Measurements from ENCODE around the gene SUFU.

SUFU gene

GRCh38 chr10:102549549-102549948, 45.8 kb downstream of the SUFU start:
- TF ChIP-seq, protein P1, sequence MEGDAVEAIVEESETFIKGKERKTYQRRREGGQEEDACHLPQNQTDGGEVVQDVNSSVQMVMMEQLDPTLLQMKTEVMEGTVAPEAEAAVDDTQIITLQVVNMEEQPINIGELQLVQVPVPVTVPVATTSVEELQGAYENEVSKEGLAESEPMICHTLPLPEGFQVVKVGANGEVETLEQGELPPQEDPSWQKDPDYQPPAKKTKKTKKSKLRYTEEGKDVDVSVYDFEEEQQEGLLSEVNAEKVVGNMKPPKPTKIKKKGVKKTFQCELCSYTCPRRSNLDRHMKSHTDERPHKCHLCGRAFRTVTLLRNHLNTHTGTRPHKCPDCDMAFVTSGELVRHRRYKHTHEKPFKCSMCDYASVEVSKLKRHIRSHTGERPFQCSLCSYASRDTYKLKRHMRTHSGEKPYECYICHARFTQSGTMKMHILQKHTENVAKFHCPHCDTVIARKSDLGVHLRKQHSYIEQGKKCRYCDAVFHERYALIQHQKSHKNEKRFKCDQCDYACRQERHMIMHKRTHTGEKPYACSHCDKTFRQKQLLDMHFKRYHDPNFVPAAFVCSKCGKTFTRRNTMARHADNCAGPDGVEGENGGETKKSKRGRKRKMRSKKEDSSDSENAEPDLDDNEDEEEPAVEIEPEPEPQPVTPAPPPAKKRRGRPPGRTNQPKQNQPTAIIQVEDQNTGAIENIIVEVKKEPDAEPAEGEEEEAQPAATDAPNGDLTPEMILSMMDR (conservative IDR thresholded peaks at IDR 0.05; ENCODE audit: low read depth, low read length): no peak
- no peak overlapping the region for H3K4me3 ChIP-seq (ENCODE audit: low read depth, low read length)
- no peak for DNase-seq (ENCODE audit: low read depth)

DNA sequence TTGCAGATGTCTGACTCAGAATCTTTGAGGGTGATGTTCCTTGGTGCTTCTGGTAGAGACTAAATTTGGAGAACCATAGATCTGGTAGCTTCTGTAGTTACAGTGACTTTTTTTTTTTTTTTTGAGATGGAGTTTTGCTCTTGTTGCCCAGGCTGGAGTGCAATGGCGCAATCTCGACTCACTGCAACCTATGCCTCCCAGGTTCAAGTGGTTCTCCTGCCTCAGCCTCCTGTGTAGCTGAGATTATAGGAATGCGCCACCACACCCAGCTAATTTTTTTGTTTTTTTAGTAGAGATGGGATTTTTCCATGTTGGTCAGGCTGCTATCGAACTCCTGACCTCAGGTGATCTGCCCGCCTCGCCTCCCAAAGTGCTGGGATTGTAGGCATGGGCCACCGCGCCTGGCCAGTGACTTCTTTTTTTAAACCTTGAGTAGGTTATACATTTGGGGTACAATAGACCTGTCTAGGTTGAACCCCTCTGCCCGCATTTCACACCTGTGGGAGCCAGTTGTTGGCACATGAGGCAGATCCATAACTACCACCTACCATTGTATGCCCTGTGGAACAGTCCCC, 47.0 kb downstream of the SUFU start:
- no peak for DNase-seq (ENCODE audit: low read depth)
- TF ChIP-seq, protein P1 (conservative IDR thresholded peaks at IDR 0.05; ENCODE audit: low read depth, low read length): no peak

GRCh38 chr10:102552533-102552932, 48.8 kb downstream of the SUFU start:
- no peak for DNase-seq (ENCODE audit: low read depth)
- H3K4me3 ChIP-seq (ENCODE audit: low read depth, low read length): no peak overlapping the region

More for the DNA sequence above, 47.0 kb downstream of the SUFU start:
- no peak overlapping the region for H3K4me3 ChIP-seq (ENCODE audit: low read depth, low read length)

GRCh38 chr10:102553771-102554170, 50.0 kb downstream of the SUFU start:
- H3K4me3 ChIP-seq (ENCODE audit: low read depth, low read length): no peak overlapping the region
- DNase-seq (ENCODE audit: low read depth): no peak
- TF ChIP-seq, protein P1 (conservative IDR thresholded peaks at IDR 0.05; ENCODE audit: low read depth, low read length): no peak

More at GRCh38 chr10:102552533-102552932, 48.8 kb downstream of the SUFU start:
- TF ChIP-seq, protein P1 (conservative IDR thresholded peaks at IDR 0.05; ENCODE audit: low read depth, low read length): no peak

DNA sequence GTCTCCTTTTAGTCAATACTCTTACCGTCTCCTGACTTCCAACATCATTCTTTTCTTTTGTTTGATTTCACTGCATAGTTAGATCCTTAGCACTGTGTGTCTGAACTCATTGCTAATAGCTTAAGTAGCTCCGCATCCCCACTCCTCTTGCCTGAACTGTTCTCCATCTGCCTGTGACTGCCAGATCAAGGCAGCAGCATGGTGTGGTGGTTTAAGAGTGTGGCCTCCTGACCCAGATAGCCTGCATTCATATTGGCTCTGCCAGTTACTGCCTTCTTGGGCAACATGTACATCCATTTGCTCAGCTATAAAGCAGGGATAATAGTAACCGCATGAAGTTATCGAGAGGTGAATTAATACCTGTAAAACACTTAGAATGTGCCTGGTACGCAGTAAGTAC, 50.8 kb downstream of the SUFU start:
- no peak overlapping the region for H3K4me3 ChIP-seq (ENCODE audit: low read depth, low read length)
- TF ChIP-seq, protein P1 (conservative IDR thresholded peaks at IDR 0.05; ENCODE audit: low read depth, low read length): no peak
- DNase-seq (ENCODE audit: low read depth): no peak

DNA sequence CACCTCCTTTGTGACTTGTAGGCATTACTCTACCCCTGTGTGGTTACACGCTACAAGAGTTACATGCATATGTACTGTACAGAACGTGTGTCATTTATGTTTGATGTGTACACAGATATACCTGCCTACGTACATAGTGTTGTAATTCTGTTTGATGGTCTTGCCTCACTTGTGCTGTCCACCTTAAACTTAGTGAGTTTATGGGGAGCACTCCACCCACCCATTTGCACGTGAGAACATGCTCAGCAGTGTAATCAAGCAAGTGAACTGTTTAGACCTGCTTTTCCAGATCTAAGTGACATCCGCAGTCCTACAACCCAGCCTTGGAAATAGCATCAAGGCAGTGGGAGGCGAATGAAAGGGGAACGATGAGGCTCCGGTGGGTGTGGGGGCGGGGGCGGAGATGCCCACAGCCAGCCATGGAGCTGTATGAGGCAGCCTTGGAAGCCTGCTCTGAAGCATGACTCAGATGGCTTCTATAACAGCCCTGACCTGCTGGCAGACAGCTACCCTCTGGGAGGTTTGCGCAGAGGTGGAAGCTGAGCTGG, 52.1 kb downstream of the SUFU start:
- DNase-seq (ENCODE audit: low read depth): peak; percentile 69
- TF ChIP-seq, protein P1 (conservative IDR thresholded peaks at IDR 0.05; ENCODE audit: low read depth, low read length): no peak
- H3K4me3 ChIP-seq (ENCODE audit: low read depth, low read length): no peak overlapping the region

- DNase-seq (ENCODE audit: low read depth): no peak
- TF ChIP-seq, protein P1 (conservative IDR thresholded peaks at IDR 0.05; ENCODE audit: low read depth, low read length): no peak
- no peak overlapping the region for H3K4me3 ChIP-seq (ENCODE audit: low read depth, low read length)
Observed at GRCh38 chr10:102557569-102557968, 53.8 kb downstream of the SUFU start.
